ENCODE measurements around the gene CSNK1D. TPM values are rescaled to one million over a fixed set of nuclear protein-coding genes. Genes with fewer than 3 reads are reported as not detected.

The CSNK1D gene
- total and polyA plus RNA-seq, 8 donors, result 55.9 to 180 (median 89.1) TPM

DNA sequence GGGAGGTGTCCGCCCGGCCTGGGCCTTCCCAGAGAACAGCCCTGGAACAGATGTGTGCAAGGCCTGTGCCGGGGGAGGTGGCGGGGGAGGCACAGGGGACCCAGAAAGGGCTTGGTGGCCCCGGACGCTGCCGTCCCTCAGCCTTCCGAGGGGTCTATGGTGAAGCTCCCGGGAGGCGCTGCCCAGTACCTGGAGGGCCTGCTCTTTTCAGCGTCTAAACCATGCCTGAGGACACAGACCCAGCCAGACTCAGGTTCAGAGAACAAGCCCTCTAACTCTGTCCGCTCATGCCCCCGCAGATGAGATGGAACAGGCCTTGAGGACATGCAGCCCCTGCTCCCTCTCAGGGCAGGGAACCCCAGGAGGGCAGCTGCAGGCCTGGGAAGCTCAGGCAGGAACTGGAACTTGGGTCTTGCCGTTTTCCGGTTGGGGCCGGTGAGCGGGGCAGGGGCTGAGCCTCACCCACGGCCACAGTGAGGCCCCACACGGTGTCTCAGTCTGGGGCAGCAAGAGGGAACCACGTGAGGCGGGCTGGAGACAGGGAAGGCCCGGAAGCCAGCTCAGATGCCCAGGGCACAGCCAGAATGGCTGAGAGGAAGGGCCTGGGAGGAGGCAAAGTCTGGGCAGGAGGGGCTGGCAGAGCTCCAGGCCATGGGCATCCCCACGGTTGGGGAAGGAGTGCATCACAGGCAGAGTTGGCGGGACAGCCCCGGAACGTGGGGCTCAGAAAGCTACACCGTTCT is 32.1 kb downstream of the CSNK1D start:
- Histone ChIP-seq H3K9me3 (no peaks in the 10 kb centered on the region), H3K27me3 (no peaks in the 10 kb centered on the region), H3K27ac (peak overlapping the region; percentile 67 to 86 (median 70)), H3K36me3 (peaks cover 45 to 93% (median 63%) of the 10 kb centered on the region in 4 donors), H3K4me3 (peak overlapping the region in 1 of 4 donors; percentile 1), H3K4me1 (peaks cover 72 to 100% (median 83%) of the 10 kb centered on the region in 4 donors)
- TF ChIP-seq POLR2A (IDR thresholded peaks at IDR 0.05) (no peak), EP300 (IDR thresholded peaks at IDR 0.05) (no peak), POLR2AphosphoS5 (IDR thresholded peaks at IDR 0.05) (peak in 2 of 3 donors; percentile 11 to 47), CTCF (IDR thresholded peaks at IDR 0.05) (no peak)
- peak; percentile 69 to 70 for DNase-seq
- intact Hi-C loops (cut with DNase I; ENCODE audit: low total_unique reads), result no loop called here
- 29 to 50% (median 46%) methylated on average over 19 to 27 of the region's 27 CpGs for WGBS, 5 donors

DNA sequence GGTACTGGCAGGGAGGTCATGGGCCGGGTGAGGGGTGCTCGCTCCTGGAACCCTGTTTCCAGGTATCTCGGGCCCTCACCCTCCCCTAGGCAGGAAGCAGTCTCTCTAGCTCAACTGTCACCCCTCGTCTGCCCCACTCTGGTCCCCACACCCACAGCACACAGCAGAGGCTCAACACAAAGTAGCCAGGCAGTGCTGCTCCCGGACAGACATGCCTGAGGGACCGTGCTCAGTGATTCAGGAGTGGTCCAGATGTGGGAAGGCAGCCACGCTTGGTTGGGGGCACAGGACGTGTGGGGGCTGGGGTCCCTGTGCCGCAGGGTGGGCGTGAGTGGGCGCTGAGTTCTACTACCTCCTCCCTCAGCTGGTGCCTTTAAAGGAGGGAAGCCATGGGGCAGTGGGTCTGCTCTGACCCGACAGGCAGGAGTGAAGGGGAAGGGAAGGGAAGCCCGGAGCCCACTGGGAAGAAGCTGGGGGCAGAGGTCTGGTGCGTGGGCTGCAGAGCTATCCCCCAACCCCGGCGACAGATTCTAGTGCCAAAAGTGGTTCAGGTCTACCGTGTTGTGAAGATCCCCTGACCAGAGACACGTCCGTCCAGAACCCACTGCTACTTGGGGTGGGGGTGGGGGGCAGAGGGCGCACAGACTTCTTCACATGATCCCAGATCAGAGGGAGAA is 32.9 kb downstream of the CSNK1D start:
- intact Hi-C loops (cut with DNase I; ENCODE audit: low total_unique reads), result no loop called here
- Histone ChIP-seq H3K4me3 (no peak overlapping the region), H3K9me3 (no peaks in the 10 kb centered on the region), H3K27ac (peak overlapping the region; percentile 32 to 86 (median 70)), H3K27me3 (no peaks in the 10 kb centered on the region), H3K4me1 (peaks cover 75 to 100% (median 84%) of the 10 kb centered on the region in 4 donors), H3K36me3 (peaks cover 38 to 88% (median 58%) of the 10 kb centered on the region in 4 donors)
- DNase-seq, result no peak
- TF ChIP-seq EP300 (IDR thresholded peaks at IDR 0.05) (no peak), POLR2A (IDR thresholded peaks at IDR 0.05) (no peak), POLR2AphosphoS5 (IDR thresholded peaks at IDR 0.05) (no peak), CTCF (IDR thresholded peaks at IDR 0.05) (no peak)
- 65 to 79% (median 73%) methylated on average over 14 to 20 of the region's 20 CpGs for WGBS, 5 donors

DNA sequence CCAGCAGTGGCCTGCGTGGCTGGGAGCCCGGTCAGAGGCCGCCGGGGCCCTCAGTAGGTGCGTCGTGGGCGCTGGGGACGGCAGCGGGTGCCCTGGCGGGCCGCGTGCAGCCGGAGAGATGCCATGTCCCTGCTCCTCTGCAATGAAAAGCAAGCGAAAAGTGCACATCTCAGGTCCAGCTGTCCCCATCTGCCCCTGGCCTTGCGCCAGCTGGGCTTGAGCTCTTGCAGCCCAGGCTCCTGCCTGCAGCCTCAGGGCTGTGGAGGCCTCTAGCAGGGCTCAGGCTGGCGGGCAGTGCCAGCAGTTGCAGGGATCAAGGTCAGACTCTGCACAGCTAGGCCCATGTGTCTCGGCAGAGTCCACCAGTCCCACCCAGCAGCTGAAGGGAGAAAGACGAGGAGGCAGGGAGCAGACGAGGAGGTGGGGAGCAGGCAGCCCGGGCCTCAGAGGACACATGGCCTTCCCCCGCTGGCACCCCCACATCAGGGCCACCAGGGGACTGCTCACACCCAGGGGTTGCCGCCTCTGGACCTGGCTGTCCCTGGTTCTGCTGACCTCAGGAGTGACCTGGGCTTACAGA is 33.5 kb downstream of the CSNK1D start:
- no peaks in the 10 kb centered on the region for H3K9me3 ChIP-seq
- intact Hi-C loops (cut with DNase I; ENCODE audit: low total_unique reads), result no loop called here
- 69 to 83% (median 73%) methylated on average over 21 to 22 of the region's 22 CpGs for WGBS, 5 donors
- no peak for DNase-seq
- TF ChIP-seq POLR2AphosphoS5 (IDR thresholded peaks at IDR 0.05) (no peak), CTCF (IDR thresholded peaks at IDR 0.05) (no peak), POLR2A (IDR thresholded peaks at IDR 0.05) (no peak), EP300 (IDR thresholded peaks at IDR 0.05) (no peak)
- H3K27me3 ChIP-seq, result no peaks in the 10 kb centered on the region
- peaks cover 31 to 81% (median 52%) of the 10 kb centered on the region in 4 donors for H3K36me3 ChIP-seq
- peaks cover 78 to 100% (median 90%) of the 10 kb centered on the region in 4 donors for H3K4me1 ChIP-seq
- H3K27ac ChIP-seq, result peak overlapping the region; percentile 58 to 86 (median 77)
- H3K4me3 ChIP-seq, result no peak overlapping the region

- no peaks in the 10 kb centered on the region for H3K27me3 ChIP-seq
- DNase-seq, result no peak
- H3K9me3 ChIP-seq, result no peaks in the 10 kb centered on the region
- H3K27ac ChIP-seq, result peak overlapping the region; percentile 58 to 86 (median 77)
- peak overlapping the region in 2 of 4 donors; percentile 25 to 28 for H3K4me3 ChIP-seq
- WGBS, 5 donors, result 61 to 76% (median 70%) methylated on average over 9 to 17 of the region's 17 CpGs
- peaks cover 26 to 76% (median 47%) of the 10 kb centered on the region in 4 donors for H3K36me3 ChIP-seq
- intact Hi-C loops (cut with DNase I; ENCODE audit: low total_unique reads), result no loop called here
- peaks cover 84 to 100% (median 95%) of the 10 kb centered on the region in 4 donors for H3K4me1 ChIP-seq
- no peak for TF ChIP-seq EP300 (IDR thresholded peaks at IDR 0.05)
Measured at GRCh38 chr17:82239401-82239925, 34.0 kb downstream of the CSNK1D start.

Data from stomach (tissue), 9 donors.